ENCODE data around the gene COL1A2.

GRCh38 chr7:94397722-94398121, 3.0 kb downstream of the COL1A2 start:
- TF ChIP-seq KAT7 (CRISPR knock-in tag; IDR thresholded peaks at IDR 0.05; ENCODE audit: borderline replicate concordance): no peak
- TF ChIP-seq IRF1 (CRISPR knock-in tag; IDR thresholded peaks at IDR 0.05): no peak
- no peak for TF ChIP-seq USF2 (CRISPR knock-in tag; IDR thresholded peaks at IDR 0.05)
- no peak for TF ChIP-seq ATF2 (CRISPR knock-in tag; IDR thresholded peaks at IDR 0.05; ENCODE audit: borderline replicate concordance, low read depth)
- TF ChIP-seq ATF3 (CRISPR knock-in tag; conservative IDR thresholded peaks at IDR 0.05): no peak
- TF ChIP-seq CTCF (IDR thresholded peaks at IDR 0.05): no peak
- TF ChIP-seq PREB (CRISPR knock-in tag; IDR thresholded peaks at IDR 0.05; ENCODE audit: borderline replicate concordance): no peak
- no peak for TF ChIP-seq ZNF263 (CRISPR knock-in tag; IDR thresholded peaks at IDR 0.05; ENCODE audit: low read depth)
- TF ChIP-seq FOXP1 (CRISPR knock-in tag; IDR thresholded peaks at IDR 0.05; ENCODE audit: borderline replicate concordance): no peak
- TF ChIP-seq PRDM15 (CRISPR knock-in tag; IDR thresholded peaks at IDR 0.05): no peak
- no peak for TF ChIP-seq E2F4 (CRISPR knock-in tag; IDR thresholded peaks at IDR 0.05; ENCODE audit: borderline replicate concordance, low read depth)
- TF ChIP-seq JUN (CRISPR knock-in tag; IDR thresholded peaks at IDR 0.05): no peak
- no peak for TF ChIP-seq ZBTB21 (CRISPR knock-in tag; IDR thresholded peaks at IDR 0.05; ENCODE audit: borderline replicate concordance)
- no peak for TF ChIP-seq ZNF232 (CRISPR knock-in tag; IDR thresholded peaks at IDR 0.05)

All from WTC11 (cell line).